Stimulated activated naive CD4-positive, alpha-beta T cell (primary cell): ENCODE results near the gene NKX2-3.

Experiments
- DNase-seq, 6 experiments: peaks; one replicate each; lab custom pipeline; 2025; lab: John Stamatoyannopoulos, UW

The NKX2-3 gene

GRCh38 chr10:99532687-99533495, at the start of gene NKX2-3:
NKX2-3 (plus strand) TSS chr10:99532942; CDS start chr10:99533132, 190 bp downstream.
- DNase-seq = no peak

GRCh38 chr10:99484626-99485581, 47.8 kb upstream of the NKX2-3 start:
- DNase-seq = no peak

- no peak for DNase-seq
Measured at GRCh38 chr10:99487125-99487807, 45.5 kb upstream of the NKX2-3 start.

GRCh38 chr10:99489271-99489670, 43.5 kb upstream of the NKX2-3 start:
- DNase-seq = no peak

GRCh38 chr10:99497343-99498025, 35.3 kb upstream of the NKX2-3 start:
- no peak for DNase-seq

- no peak for DNase-seq
Measured at GRCh38 chr10:99506416-99506815, 26.3 kb upstream of the NKX2-3 start.

GRCh38 chr10:99507265-99507664, 25.5 kb upstream of the NKX2-3 start:
- no peak for DNase-seq

- DNase-seq = no peak
Measured at GRCh38 chr10:99513061-99513460, 19.7 kb upstream of the NKX2-3 start.

GRCh38 chr10:99519690-99520039, 13.1 kb upstream of the NKX2-3 start:
- no peak for DNase-seq

GRCh38 chr10:99520040-99520846, 12.5 kb upstream of the NKX2-3 start:
- DNase-seq = no peak

- DNase-seq = no peak
Measured at GRCh38 chr10:99520847-99521764, 11.6 kb upstream of the NKX2-3 start.

GRCh38 chr10:99521765-99522469, 10.8 kb upstream of the NKX2-3 start:
- no peak for DNase-seq

GRCh38 chr10:99522470-99523250, 10.1 kb upstream of the NKX2-3 start:
- DNase-seq = no peak

- no peak for DNase-seq
Measured at GRCh38 chr10:99523251-99523773, 9.4 kb upstream of the NKX2-3 start.

- DNase-seq = no peak
Measured at GRCh38 chr10:99524050-99524666, 8.6 kb upstream of the NKX2-3 start.

- DNase-seq = no peak
Measured at GRCh38 chr10:99524736-99525380, 7.9 kb upstream of the NKX2-3 start.

GRCh38 chr10:99525897-99526296, 6.8 kb upstream of the NKX2-3 start:
- no peak for DNase-seq
